Panc1 (cell line): ENCODE results near the gene TDO2.

Experiments
- CTCF ChIP-seq: fragments of 450-650 bp; IDR thresholded peaks from 2 replicates; pipeline ENCODE4 v1.5.1; 2017; ENCODE audit warnings: mild to moderate bottlenecking
- REST ChIP-seq, 2 experiments: IDR thresholded peaks; 2 replicates each; pipeline ENCODE4 v1.6.1; 2011 to 2012; ENCODE audit warnings: low read depth in 2 of 2, control low read depth in 1 of 2, low read length in 1 of 2, mild to moderate bottlenecking in 1 of 2, moderate library complexity in 1 of 2; ENCODE audit not compliant: insufficient read depth in 1 of 2

DNA sequence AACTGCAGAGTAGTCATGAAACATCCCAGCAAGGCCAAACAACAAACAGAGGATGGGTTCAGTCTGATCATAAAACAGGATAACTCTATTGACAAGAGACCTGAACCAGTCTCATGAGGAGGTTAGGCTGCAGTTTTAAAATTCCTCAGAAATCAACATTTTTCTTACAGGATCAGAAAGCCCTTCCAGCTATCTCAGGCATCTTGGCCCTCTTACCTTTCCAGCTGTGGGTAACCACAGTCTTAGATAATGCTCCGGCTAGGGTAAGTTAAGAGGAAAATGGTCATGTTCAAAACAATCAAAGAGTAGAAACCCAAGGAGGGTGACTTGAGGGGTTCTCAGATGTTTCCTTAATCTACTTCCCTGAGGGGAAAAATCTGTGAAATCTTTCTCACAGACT lies 45.0 kb downstream of the TDO2 start:
- TF ChIP-seq CTCF (no peak), REST (IDR thresholded peaks at IDR 0.05; ENCODE audit: insufficient read depth in 1 of 2, low read depth in 2 of 2, low read length in 1 of 2) (no peak)
